Measurements from ENCODE around the gene STYXL1.

DNA sequence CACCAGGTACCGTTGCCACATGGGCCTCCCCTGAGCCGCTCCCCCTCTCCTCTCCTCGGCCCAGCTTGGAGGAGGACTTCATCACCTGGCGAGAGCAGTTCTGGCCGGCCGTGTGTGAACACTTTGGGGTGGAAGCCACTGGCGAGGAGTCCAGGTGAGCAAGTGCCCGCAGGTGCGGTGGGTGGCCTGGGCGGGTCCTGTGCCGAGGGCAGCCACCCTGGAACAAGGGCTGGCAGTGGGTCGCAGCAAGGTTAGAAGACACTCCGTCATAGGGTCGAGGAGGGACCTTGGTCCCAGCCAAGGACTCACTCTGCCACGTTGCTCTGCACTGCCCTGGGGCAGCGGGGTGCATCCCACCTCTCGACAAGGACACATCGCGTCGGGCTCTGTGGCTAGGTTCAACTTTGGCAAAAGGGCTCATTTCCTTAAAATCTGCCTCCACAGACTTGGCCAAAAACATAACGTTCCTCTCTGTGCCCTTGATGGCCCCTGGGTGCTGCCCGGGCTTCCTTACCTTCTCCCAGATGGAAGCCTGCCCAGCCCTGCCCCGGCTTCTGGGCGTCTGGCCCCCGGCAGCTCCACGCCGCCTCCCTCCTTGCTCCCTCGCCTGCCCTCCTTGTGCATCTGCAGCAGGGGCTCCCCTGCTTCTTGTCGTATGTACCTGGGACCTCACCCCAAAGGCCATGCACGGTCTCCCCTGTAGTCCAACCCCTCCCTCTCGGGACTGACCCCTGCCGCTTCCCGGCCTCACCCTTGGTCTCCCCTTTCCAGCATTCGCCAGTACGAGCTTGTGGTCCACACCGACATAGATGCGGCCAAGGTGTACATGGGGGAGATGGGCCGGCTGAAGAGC lies 66.1 kb downstream of the STYXL1 start:
- TF ChIP-seq, protein P1, sequence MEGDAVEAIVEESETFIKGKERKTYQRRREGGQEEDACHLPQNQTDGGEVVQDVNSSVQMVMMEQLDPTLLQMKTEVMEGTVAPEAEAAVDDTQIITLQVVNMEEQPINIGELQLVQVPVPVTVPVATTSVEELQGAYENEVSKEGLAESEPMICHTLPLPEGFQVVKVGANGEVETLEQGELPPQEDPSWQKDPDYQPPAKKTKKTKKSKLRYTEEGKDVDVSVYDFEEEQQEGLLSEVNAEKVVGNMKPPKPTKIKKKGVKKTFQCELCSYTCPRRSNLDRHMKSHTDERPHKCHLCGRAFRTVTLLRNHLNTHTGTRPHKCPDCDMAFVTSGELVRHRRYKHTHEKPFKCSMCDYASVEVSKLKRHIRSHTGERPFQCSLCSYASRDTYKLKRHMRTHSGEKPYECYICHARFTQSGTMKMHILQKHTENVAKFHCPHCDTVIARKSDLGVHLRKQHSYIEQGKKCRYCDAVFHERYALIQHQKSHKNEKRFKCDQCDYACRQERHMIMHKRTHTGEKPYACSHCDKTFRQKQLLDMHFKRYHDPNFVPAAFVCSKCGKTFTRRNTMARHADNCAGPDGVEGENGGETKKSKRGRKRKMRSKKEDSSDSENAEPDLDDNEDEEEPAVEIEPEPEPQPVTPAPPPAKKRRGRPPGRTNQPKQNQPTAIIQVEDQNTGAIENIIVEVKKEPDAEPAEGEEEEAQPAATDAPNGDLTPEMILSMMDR (IDR thresholded peaks at IDR 0.05; ENCODE audit: insufficient read depth, low read length) = no peak
- TF ChIP-seq GABPA (IDR thresholded peaks at IDR 0.05; ENCODE audit: low read depth) (no peak), POLR2AphosphoS5 (IDR thresholded peaks at IDR 0.05; ENCODE audit: low read depth) (no peak), SPI1 (IDR thresholded peaks at IDR 0.05; ENCODE audit: borderline replicate concordance, low read depth) (no peak)
- TF ChIP-seq, protein P2, sequence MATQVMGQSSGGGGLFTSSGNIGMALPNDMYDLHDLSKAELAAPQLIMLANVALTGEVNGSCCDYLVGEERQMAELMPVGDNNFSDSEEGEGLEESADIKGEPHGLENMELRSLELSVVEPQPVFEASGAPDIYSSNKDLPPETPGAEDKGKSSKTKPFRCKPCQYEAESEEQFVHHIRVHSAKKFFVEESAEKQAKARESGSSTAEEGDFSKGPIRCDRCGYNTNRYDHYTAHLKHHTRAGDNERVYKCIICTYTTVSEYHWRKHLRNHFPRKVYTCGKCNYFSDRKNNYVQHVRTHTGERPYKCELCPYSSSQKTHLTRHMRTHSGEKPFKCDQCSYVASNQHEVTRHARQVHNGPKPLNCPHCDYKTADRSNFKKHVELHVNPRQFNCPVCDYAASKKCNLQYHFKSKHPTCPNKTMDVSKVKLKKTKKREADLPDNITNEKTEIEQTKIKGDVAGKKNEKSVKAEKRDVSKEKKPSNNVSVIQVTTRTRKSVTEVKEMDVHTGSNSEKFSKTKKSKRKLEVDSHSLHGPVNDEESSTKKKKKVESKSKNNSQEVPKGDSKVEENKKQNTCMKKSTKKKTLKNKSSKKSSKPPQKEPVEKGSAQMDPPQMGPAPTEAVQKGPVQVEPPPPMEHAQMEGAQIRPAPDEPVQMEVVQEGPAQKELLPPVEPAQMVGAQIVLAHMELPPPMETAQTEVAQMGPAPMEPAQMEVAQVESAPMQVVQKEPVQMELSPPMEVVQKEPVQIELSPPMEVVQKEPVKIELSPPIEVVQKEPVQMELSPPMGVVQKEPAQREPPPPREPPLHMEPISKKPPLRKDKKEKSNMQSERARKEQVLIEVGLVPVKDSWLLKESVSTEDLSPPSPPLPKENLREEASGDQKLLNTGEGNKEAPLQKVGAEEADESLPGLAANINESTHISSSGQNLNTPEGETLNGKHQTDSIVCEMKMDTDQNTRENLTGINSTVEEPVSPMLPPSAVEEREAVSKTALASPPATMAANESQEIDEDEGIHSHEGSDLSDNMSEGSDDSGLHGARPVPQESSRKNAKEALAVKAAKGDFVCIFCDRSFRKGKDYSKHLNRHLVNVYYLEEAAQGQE (IDR thresholded peaks at IDR 0.05; ENCODE audit: insufficient replicate concordance, low read depth) = no peak
